H1 (cell line): ENCODE data around the gene THYN1. TPM values are rescaled to one million over a fixed set of nuclear protein-coding genes. Genes with fewer than 3 reads are reported as not detected.

Experiments used
- CTCF ChIA-PET: fragments of 300-600 bp; sonication (Branson Sonifier 250); formaldehyde crosslinking; loops from one replicate; lab custom pipeline; 2021; ENCODE audit not compliant: partially characterized antibody; lab: Charles Lee
- POLR2A ChIA-PET: fragments of 300-600 bp; sonication (Branson Sonifier 250); formaldehyde crosslinking; loops from one replicate; lab custom pipeline; 2021; ENCODE audit warnings: inconsistent platforms; ENCODE audit not compliant: partially characterized antibody; lab: Charles Lee
- DNase-seq, 2 experiments: peaks; one replicate each; pipeline versions ENCODE4 v3.0.0 to v3.0.0-alpha.2; 2010 to 2022; ENCODE audit warnings: low spot score in 2 of 2, low read depth in 1 of 2, mixed read lengths in 1 of 2
- FAIRE-seq: peaks from 2 replicates; lab custom pipeline; 2011; peaks lifted over from hg19 to GRCh38; lab: Jason Lieb, UNC
- H2AFZ ChIP-seq: 2 replicates; pipeline ENCODE4 v1.8.1; 2012; ENCODE audit warnings: low read length, inconsistent platforms
- H2AK5ac ChIP-seq: 2 replicates; pipeline ENCODE4 v1.6.1; 2013; ENCODE audit warnings: low read depth, low read length
- H2BK120ac ChIP-seq: replicated peaks from 2 replicates; pipeline ENCODE3; 2013; ENCODE audit warnings: low read depth, low read length, inconsistent platforms
- H2BK12ac ChIP-seq: 2 replicates; pipeline ENCODE4 v1.6.1; 2013; ENCODE audit warnings: low read depth, low read length
- H2BK15ac ChIP-seq: 2 replicates; pipeline ENCODE4 v1.6.1; 2013; ENCODE audit warnings: low read length
- H2BK20ac ChIP-seq: 2 replicates; pipeline ENCODE4 v1.6.1; 2013; ENCODE audit warnings: low read length
- H2BK5ac ChIP-seq: 2 replicates; pipeline ENCODE4 v1.6.1; 2013; ENCODE audit warnings: low read depth, low read length
- H3K14ac ChIP-seq: 2 replicates; pipeline ENCODE4 v1.6.1; 2013; ENCODE audit warnings: inconsistent platforms; ENCODE audit not compliant: insufficient read length
- H3K18ac ChIP-seq: 2 replicates; pipeline ENCODE4 v1.6.1; 2013; ENCODE audit warnings: low read length; ENCODE audit errors: extremely low read depth
- H3K23ac ChIP-seq: 2 replicates; pipeline ENCODE4 v1.6.1; 2013; ENCODE audit warnings: inconsistent platforms; ENCODE audit not compliant: insufficient read length
- H3K23me2 ChIP-seq: 2 replicates; pipeline ENCODE4 v1.6.1; 2013; ENCODE audit warnings: low read depth, low read length
- H3K27ac ChIP-seq: 2 replicates; pipeline ENCODE4 v1.6.1; 2011; ENCODE audit warnings: low read depth, low read length, inconsistent platforms
- H3K27me3 ChIP-seq, 4 experiments: replicated peaks in 1 of 4; 1 replicate in 1 of 4; 2 replicates in 3 of 4; pipeline versions ENCODE4 v1.6.1 to v1.8.1; 2011 to 2013; ENCODE audit warnings: low read length in 3 of 4, mild to moderate bottlenecking in 3 of 4, inconsistent platforms in 2 of 4, mixed read lengths in 2 of 4, moderate library complexity in 1 of 4; ENCODE audit not compliant: control insufficient read depth in 3 of 4, insufficient read depth in 3 of 4; ENCODE audit errors: extremely low read depth in 1 of 4
- H3K36me3 ChIP-seq, 4 experiments: 2 replicates each; pipeline versions ENCODE4 v1.6.1 to v1.8.1; 2011 to 2013; ENCODE audit warnings: mild to moderate bottlenecking in 4 of 4, low read length in 3 of 4, moderate library complexity in 2 of 4, control low read depth in 1 of 4, inconsistent platforms in 1 of 4; ENCODE audit not compliant: insufficient read depth in 4 of 4, control insufficient read depth in 2 of 4
- H3K4ac ChIP-seq: replicated peaks from 2 replicates; pipeline ENCODE3; 2013; ENCODE audit warnings: low read length, low read depth, mixed read lengths, inconsistent platforms; ENCODE audit not compliant: insufficient read length
- H3K4me1 ChIP-seq, 4 experiments: replicated peaks in 1 of 4; 1 replicate in 1 of 4; 2 replicates in 3 of 4; pipeline versions ENCODE4 v1.6.1 to v1.8.1; 2011 to 2013; ENCODE audit warnings: low read length in 3 of 4, inconsistent platforms in 2 of 4, mixed read lengths in 1 of 4; ENCODE audit not compliant: insufficient read depth in 4 of 4, control insufficient read depth in 3 of 4
- H3K4me2 ChIP-seq, 2 experiments: 2 replicates each; pipeline versions ENCODE4 v1.6.1 to v1.8.1; 2011 to 2013; ENCODE audit warnings: low read depth in 2 of 2, low read length in 2 of 2, control low read depth in 1 of 2, inconsistent platforms in 1 of 2, mild to moderate bottlenecking in 1 of 2; ENCODE audit not compliant: insufficient read depth in 1 of 2
- H3K4me3 ChIP-seq, 4 experiments: fragments of 200-600, 300-600 bp in 1 of 4; sonication (generic), shearing (Covaris generic), sonication (Bioruptor Twin) in 1 of 4; 2 replicates each; pipeline versions ENCODE4 v1.5.1 to v1.8.1; 2011 to 2016; ENCODE audit warnings: low read length in 4 of 4, low read depth in 3 of 4, control low read depth in 2 of 4, inconsistent platforms in 2 of 4, mild to moderate bottlenecking in 2 of 4, mixed read lengths in 1 of 4, moderate library complexity in 1 of 4; ENCODE audit not compliant: insufficient read depth in 2 of 4; ENCODE audit errors: extremely low read depth in 1 of 4
- H3K56ac ChIP-seq: replicated peaks from 2 replicates; pipeline ENCODE3; 2013; ENCODE audit warnings: low read depth, mild to moderate bottlenecking, mixed read lengths, low read length, inconsistent platforms; ENCODE audit not compliant: insufficient read length
- H3K79me1 ChIP-seq: 2 replicates; pipeline ENCODE4 v1.6.1; 2013; ENCODE audit warnings: low read depth, low read length, control low read depth
- H3K79me2 ChIP-seq, 2 experiments: 2 replicates each; pipeline versions ENCODE4 v1.6.1 to v1.8.1; 2012 to 2013; ENCODE audit warnings: low read length in 2 of 2, mild to moderate bottlenecking in 2 of 2, inconsistent platforms in 1 of 2; ENCODE audit not compliant: insufficient read depth in 2 of 2, control insufficient read depth in 1 of 2
- H3K9ac ChIP-seq, 4 experiments: replicated peaks in 1 of 4; 1 replicate in 1 of 4; 2 replicates in 3 of 4; pipeline versions ENCODE4 v1.6.1 to v1.8.1; 2011 to 2013; ENCODE audit warnings: low read depth in 3 of 4, low read length in 3 of 4, control low read depth in 2 of 4, mild to moderate bottlenecking in 2 of 4, moderate library complexity in 2 of 4, inconsistent platforms in 1 of 4; ENCODE audit errors: extremely low read depth in 1 of 4
- H3K9me3 ChIP-seq, 2 experiments: 2 replicates each; pipeline versions ENCODE4 v1.6.1 to v1.8.1; 2012 to 2013; ENCODE audit warnings: mild to moderate bottlenecking in 2 of 2, moderate library complexity in 2 of 2, control low read depth in 1 of 2, inconsistent platforms in 1 of 2, low read depth in 1 of 2, low read length in 1 of 2, mixed read lengths in 1 of 2; ENCODE audit not compliant: insufficient read depth in 2 of 2
- H4K20me1 ChIP-seq, 2 experiments: replicated peaks in 1 of 2; 2 replicates each; pipeline versions ENCODE3 to v1.8.1; 2011 to 2013; ENCODE audit warnings: inconsistent platforms in 2 of 2, low read length in 2 of 2, mild to moderate bottlenecking in 1 of 2; ENCODE audit not compliant: insufficient read depth in 2 of 2, control insufficient read depth in 1 of 2
- H4K5ac ChIP-seq: 2 replicates; pipeline ENCODE4 v1.6.1; 2013; ENCODE audit warnings: low read length, low read depth, mixed read lengths, inconsistent platforms; ENCODE audit not compliant: insufficient read length
- H4K8ac ChIP-seq: 2 replicates; pipeline ENCODE4 v1.8.0; 2013; ENCODE audit warnings: mild to moderate bottlenecking, moderate library complexity, low read length, inconsistent platforms; ENCODE audit not compliant: insufficient read depth; ENCODE audit errors: extremely low read depth
- H4K91ac ChIP-seq: replicated peaks from 2 replicates; pipeline ENCODE3; 2013; ENCODE audit warnings: low read length, mixed read lengths, inconsistent platforms; ENCODE audit not compliant: insufficient read length
- BCL11A ChIP-seq, 2 experiments: IDR thresholded peaks; one replicate each; pipeline ENCODE4 v1.6.1; 2011; ENCODE audit warnings: low read depth in 2 of 2, low read length in 2 of 2, mild to moderate bottlenecking in 2 of 2
- CBX5 ChIP-seq: fragments of 300-800, 300-1000 bp; sonication (generic); IDR thresholded peaks from 2 replicates; pipeline ENCODE4 v1.7.1; 2016; ENCODE audit warnings: antibody characterized with exemption, low read length, low read depth
- CEBPB ChIP-seq: IDR thresholded peaks from 2 replicates; pipeline ENCODE4 v1.6.1; 2012; ENCODE audit warnings: low read depth, low read length
- EZH2 ChIP-seq: fragments of 200-600 bp; sonication (generic); IDR thresholded peaks from 2 replicates; pipeline ENCODE4 v1.7.1; 2012; ENCODE audit warnings: low read depth, mild to moderate bottlenecking, moderate library complexity, low read length, inconsistent platforms; ENCODE audit not compliant: severe bottlenecking
- HDAC2 ChIP-seq, 2 experiments: fragments of 300-600 bp in 1 of 2; sonication (generic) in 1 of 2; IDR thresholded peaks; 2 replicates each; pipeline ENCODE4 v1.6.1; 2011 to 2012; ENCODE audit warnings: low read depth in 2 of 2, low read length in 2 of 2, mild to moderate bottlenecking in 2 of 2, moderate library complexity in 2 of 2, borderline replicate concordance in 1 of 2, inconsistent platforms in 1 of 2
- POLR2AphosphoS5 ChIP-seq: IDR thresholded peaks from 2 replicates; pipeline ENCODE4 v1.6.1; 2011; ENCODE audit warnings: low read depth, low read length
- POU5F1 ChIP-seq: IDR thresholded peaks from 2 replicates; pipeline ENCODE4 v1.6.1; 2011; ENCODE audit warnings: low read depth, mild to moderate bottlenecking, low read length, moderate library complexity
- RNF2 ChIP-seq: fragments of 200-900, 300-1000 bp; sonication (generic); IDR thresholded peaks from 2 replicates; pipeline ENCODE4 v1.7.1; 2016; ENCODE audit warnings: borderline replicate concordance, low read depth, mild to moderate bottlenecking, antibody characterized with exemption, low read length; ENCODE audit not compliant: poor library complexity, severe bottlenecking; ENCODE audit errors: missing control alignments
- RXRA ChIP-seq: IDR thresholded peaks from 2 replicates; pipeline ENCODE4 v1.6.1; 2011; ENCODE audit warnings: low read depth, mild to moderate bottlenecking, low read length, moderate library complexity; ENCODE audit not compliant: insufficient read depth
- SIRT6 ChIP-seq: IDR thresholded peaks from one replicate; pipeline ENCODE4 v1.7.1; 2012; ENCODE audit warnings: low read length, inconsistent platforms
- SRF ChIP-seq: IDR thresholded peaks from 2 replicates; pipeline ENCODE4 v1.6.1; 2011; ENCODE audit warnings: mild to moderate bottlenecking, low read depth, low read length, moderate library complexity
- TAF7 ChIP-seq: optimal IDR thresholded peaks from 2 replicates; pipeline ENCODE3; 2011; ENCODE audit warnings: low read depth, mild to moderate bottlenecking, inconsistent platforms, low read length, moderate library complexity, borderline replicate concordance
- TEAD4 ChIP-seq: IDR thresholded peaks from 2 replicates; pipeline ENCODE4 v1.6.1; 2012; ENCODE audit warnings: low read depth, low read length, inconsistent platforms, mixed read lengths
- WGBS, 2 experiments: shearing (Covaris generic) in 1 of 2; methylation state at CpG; one replicate each; pipeline versions ENCODE4 v1.1.6 to v1.1.7; 2013 to 2015; ENCODE audit warnings: low lambda C conversion rate in 2 of 2, mixed read lengths in 2 of 2, inconsistent platforms in 1 of 2, low coverage in 1 of 2, missing lambda C conversion rate in 1 of 2; ENCODE audit not compliant: insufficient replicate concordance in 2 of 2, insufficient coverage in 1 of 2, insufficient read length in 1 of 2; ENCODE audit errors: extremely low coverage in 1 of 2, missing lambda C conversion rate in 1 of 2; 5-methylcytosine and 5-hydroxymethylcytosine counted together
- polyA plus RNA-seq, 7 experiments: library from polyadenylated mRNA; depleted of rRNA in 3 of 7; stranded (reverse) in 5 of 7; unstranded in 2 of 7; fragments of >200 nt in 5 of 7; fragments of 200-250 nt in 2 of 7; gene quantifications; 1 replicate in 5 of 7; 2 replicates in 1 of 7; 4 replicates in 1 of 7; pipeline versions ENCODE4 v1.2.1 to v1.2.3, GENCODE V29; 2011 to 2013; ENCODE audit warnings: missing spikeins in 2 of 7, mixed read lengths in 2 of 7
- total RNA-seq: library from RNA; stranded (reverse); fragmentation: NEBNext Ultra II Directional; extraction: Animal tissue kit (Norgen Biotek cat#: 25700); gene quantifications from 2 replicates; pipeline ENCODE4 v1.2.1, GENCODE V29; 2021

The THYN1 gene
- total and polyA plus RNA-seq, 2 of the 8 experiments (the other 6 are each of a cell fraction or from before 2014, with no cell fraction given): 77.3 to 95.1 TPM

- Histone ChIP-seq H3K36me3 (no peaks in the 10 kb centered on the region; a peak in 2 of 8 replicates), H4K8ac (no peak overlapping the region), H3K4ac (no peak overlapping the region), H3K79me2 (no peaks in the 10 kb centered on the region), H3K4me1 (no peaks in the 10 kb centered on the region), H3K9me3 (no peaks in the 10 kb centered on the region), H2AK5ac (no peak overlapping the region), H2AFZ (no peak overlapping the region), H3K14ac (no peak overlapping the region), H4K5ac (no peak overlapping the region), H4K20me1 (no peaks in the 10 kb centered on the region), H3K4me2 (no peak overlapping the region), H3K23me2 (no peaks in the 10 kb centered on the region), H3K56ac (no peak overlapping the region), H3K9ac (no peak overlapping the region), H3K18ac (no peak overlapping the region), H3K27ac (no peak overlapping the region), H2BK120ac (no peak overlapping the region), H2BK20ac (no peak overlapping the region), H4K91ac (no peak overlapping the region), H2BK15ac (no peak overlapping the region), H3K4me3 (no peak overlapping the region), H2BK12ac (no peak overlapping the region), H3K23ac (no peak overlapping the region), H3K27me3 (no peaks in the 10 kb centered on the region), H2BK5ac (no peak overlapping the region), H3K79me1 (no peaks in the 10 kb centered on the region; the same call in 1 of the 2 replicates)
- TF ChIP-seq POLR2AphosphoS5 (no peak), TEAD4 (no peak), TAF7 (no peak), SIRT6 (no peak), SRF (no peak), BCL11A (IDR thresholded peaks at IDR 0.05; ENCODE audit: low read depth in 2 of 2, low read length in 2 of 2) (no peak), EZH2 (no peak), CBX5 (no peak), CEBPB (no peak), RXRA (no peak), POU5F1 (no peak), HDAC2 (IDR thresholded peaks at IDR 0.05; ENCODE audit: borderline replicate concordance in 1 of 2, low read depth in 2 of 2, low read length in 2 of 2) (no peak), RNF2 (no peak)
- ChIA-PET POLR2A (no interaction called here), CTCF (no interaction called here)
- FAIRE-seq: no peak
- WGBS, 2 experiments: 95% methylated on average over 7 of the region's 7 CpGs; no CpG with 5 or more reads in 1 of the 2 experiments
- no peak for DNase-seq
Observed at GRCh38 chr11:134236834-134237556, 16.2 kb downstream of the THYN1 start.
